ENCODE measurements around the gene DDX1. TPM values are rescaled to one million over a fixed set of nuclear protein-coding genes. Genes with fewer than 3 reads are reported as not detected.
"Not testable (repeated sequence)": the region's sequence is repeated elsewhere in the genome, so short reads cannot be mapped to it uniquely, and the experiment has no call there.

DDX1 gene
- polyA plus RNA-seq (ENCODE audit: low read depth in 6 of 6): 10 to 100 TPM; 31.7 to 49.1 (median 40.6) TPM

GRCh38 chr2:15591692-15592463 is at the start of gene DDX1:
TSS of gene DDX1 (plus strand) at chr2:15591868. CDS start at chr2:15591934, 66 bp downstream.
- peak within 1 kb of the TSS; percentile 92 to 98 (median 94) for H3K27ac Mint-ChIP-seq
- peaks cover 22 to 36% (median 33%) of the 10 kb centered on the region in 3 donors for H3K4me1 Mint-ChIP-seq
- DNase-seq (peak; percentile 77), ATAC-seq (ENCODE audit: low read depth in 2 of 2) (peak; percentile 93 to 96)
- no peaks in the 10 kb centered on the region for H3K27me3 Mint-ChIP-seq
- peaks cover 6 to 14% of the 10 kb centered on the region in 2 donors for H3K36me3 Mint-ChIP-seq
- H3K4me3 Mint-ChIP-seq: peak within 1 kb of the TSS; percentile 91 to 98 (median 96)
- no peaks in the 10 kb centered on the region for H3K9me3 Mint-ChIP-seq

GRCh38 chr2:15542269-15542668 is 49.4 kb upstream of the DDX1 start:
- not testable (repeated sequence) for H3K9me3 Mint-ChIP-seq; ATAC-seq (ENCODE audit: low read depth in 2 of 2); H3K36me3 Mint-ChIP-seq; H3K4me3 Mint-ChIP-seq; H3K27me3 Mint-ChIP-seq; DNase-seq; H3K27ac Mint-ChIP-seq
- peaks cover 16 to 25% (median 20%) of the 10 kb centered on the region in 3 donors for H3K4me1 Mint-ChIP-seq

GRCh38 chr2:15543053-15543452 is 48.6 kb upstream of the DDX1 start:
- no peaks in the 10 kb centered on the region for H3K9me3 Mint-ChIP-seq
- DNase-seq: no peak
- peaks cover 16 to 25% (median 20%) of the 10 kb centered on the region in 3 donors for H3K4me1 Mint-ChIP-seq
- no peaks in the 10 kb centered on the region for H3K36me3 Mint-ChIP-seq
- ATAC-seq (ENCODE audit: low read depth in 2 of 2): no peak
- H3K27me3 Mint-ChIP-seq: no peaks in the 10 kb centered on the region
- no peak overlapping the region for H3K4me3 Mint-ChIP-seq
- no peak overlapping the region for H3K27ac Mint-ChIP-seq

GRCh38 chr2:15543541-15543940 is 48.1 kb upstream of the DDX1 start:
- Mint-ChIP-seq H3K27ac (no peak overlapping the region), H3K4me1 (peaks cover 16 to 25% (median 20%) of the 10 kb centered on the region in 3 donors), H3K36me3 (no peaks in the 10 kb centered on the region), H3K9me3 (no peaks in the 10 kb centered on the region), H3K4me3 (no peak overlapping the region), H3K27me3 (no peaks in the 10 kb centered on the region)
- ATAC-seq (ENCODE audit: low read depth in 2 of 2) (no peak), DNase-seq (no peak)

GRCh38 chr2:15544227-15544626 is 47.4 kb upstream of the DDX1 start:
- peaks cover 16 to 20% (median 19%) of the 10 kb centered on the region in 3 donors for H3K4me1 Mint-ChIP-seq
- DNase-seq (no peak), ATAC-seq (ENCODE audit: low read depth in 2 of 2) (no peak)
- H3K27me3 Mint-ChIP-seq: no peaks in the 10 kb centered on the region
- no peaks in the 10 kb centered on the region for H3K9me3 Mint-ChIP-seq
- H3K36me3 Mint-ChIP-seq: peaks cover 0 to 7% of the 10 kb centered on the region in 2 donors
- no peak overlapping the region for H3K27ac Mint-ChIP-seq
- H3K4me3 Mint-ChIP-seq: no peak overlapping the region

- Mint-ChIP-seq H3K27ac (no peak overlapping the region), H3K4me1 (no peaks in the 10 kb centered on the region), H3K36me3 (peaks cover 0 to 10% of the 10 kb centered on the region in 2 donors), H3K9me3 (no peaks in the 10 kb centered on the region), H3K27me3 (no peaks in the 10 kb centered on the region), H3K4me3 (no peak overlapping the region)
- ATAC-seq (ENCODE audit: low read depth in 2 of 2): no peak
- DNase-seq: no peak
Observed at GRCh38 chr2:15546297-15547098, 45.2 kb upstream of the DDX1 start.

GRCh38 chr2:15547115-15547876 is 44.4 kb upstream of the DDX1 start:
- H3K36me3 Mint-ChIP-seq: peaks cover 4 to 16% of the 10 kb centered on the region in 2 donors

GRCh38 chr2:15548974-15549373 is 42.7 kb upstream of the DDX1 start:
- no peak overlapping the region for H3K27ac Mint-ChIP-seq
- H3K36me3 Mint-ChIP-seq: peaks cover 8 to 17% of the 10 kb centered on the region in 2 donors
- no peaks in the 10 kb centered on the region for H3K9me3 Mint-ChIP-seq
- no peaks in the 10 kb centered on the region for H3K4me1 Mint-ChIP-seq
- no peak overlapping the region for H3K4me3 Mint-ChIP-seq
- ATAC-seq (ENCODE audit: low read depth in 2 of 2) (no peak), DNase-seq (no peak)
- no peaks in the 10 kb centered on the region for H3K27me3 Mint-ChIP-seq

More at GRCh38 chr2:15547115-15547876, 44.4 kb upstream of the DDX1 start:
- no peak for ATAC-seq (ENCODE audit: low read depth in 2 of 2)
- DNase-seq: no peak
- Mint-ChIP-seq H3K27ac (no peak overlapping the region), H3K27me3 (no peaks in the 10 kb centered on the region), H3K4me3 (no peak overlapping the region), H3K9me3 (no peaks in the 10 kb centered on the region), H3K4me1 (no peaks in the 10 kb centered on the region)

GRCh38 chr2:15553519-15553918 is 38.1 kb upstream of the DDX1 start:
- Mint-ChIP-seq H3K9me3 (no peaks in the 10 kb centered on the region), H3K27ac (no peak overlapping the region), H3K27me3 (no peaks in the 10 kb centered on the region), H3K4me1 (peaks cover 5 to 8% (median 6%) of the 10 kb centered on the region in 3 donors), H3K4me3 (no peak overlapping the region), H3K36me3 (peaks cover 8 to 17% of the 10 kb centered on the region in 2 donors)
- DNase-seq (no peak), ATAC-seq (ENCODE audit: low read depth in 2 of 2) (no peak)

GRCh38 chr2:15553951-15554350 is 37.7 kb upstream of the DDX1 start:
- no peaks in the 10 kb centered on the region for H3K27me3 Mint-ChIP-seq
- no peak for ATAC-seq (ENCODE audit: low read depth in 2 of 2)
- no peak overlapping the region for H3K4me3 Mint-ChIP-seq
- peaks cover 8 to 13% of the 10 kb centered on the region in 2 donors for H3K36me3 Mint-ChIP-seq
- no peaks in the 10 kb centered on the region for H3K9me3 Mint-ChIP-seq
- DNase-seq: no peak
- no peak overlapping the region for H3K27ac Mint-ChIP-seq
- peaks cover 5 to 8% (median 7%) of the 10 kb centered on the region in 3 donors for H3K4me1 Mint-ChIP-seq

GRCh38 chr2:15554525-15555218 is 37.0 kb upstream of the DDX1 start:
- peak overlapping the region in 1 of 8 donors; percentile 54 for H3K4me3 Mint-ChIP-seq
- no peaks in the 10 kb centered on the region for H3K27me3 Mint-ChIP-seq
- no peak overlapping the region for H3K27ac Mint-ChIP-seq
- H3K4me1 Mint-ChIP-seq: peaks cover 8 to 13% (median 9%) of the 10 kb centered on the region in 3 donors
- H3K36me3 Mint-ChIP-seq: peaks cover 8% of the 10 kb centered on the region in 2 donors
- DNase-seq: no peak
- H3K9me3 Mint-ChIP-seq: no peaks in the 10 kb centered on the region
- no peak for ATAC-seq (ENCODE audit: low read depth in 2 of 2)

- H3K27ac Mint-ChIP-seq: peak overlapping the region in 1 of 6 donors; percentile 30
- no peak for ATAC-seq (ENCODE audit: low read depth in 2 of 2)
- no peaks in the 10 kb centered on the region for H3K9me3 Mint-ChIP-seq
- DNase-seq: no peak
- H3K36me3 Mint-ChIP-seq: peaks cover 8 to 11% of the 10 kb centered on the region in 2 donors
- H3K4me3 Mint-ChIP-seq: no peak overlapping the region
- no peaks in the 10 kb centered on the region for H3K27me3 Mint-ChIP-seq
- peaks cover 17 to 23% (median 18%) of the 10 kb centered on the region in 3 donors for H3K4me1 Mint-ChIP-seq
Observed at GRCh38 chr2:15555760-15556193, 35.9 kb upstream of the DDX1 start.

Measured in naive B cell (primary cell).